ENCODE measurements around the gene TUBD1.
"Not testable (repeated sequence)": the region's sequence is repeated elsewhere in the genome, so short reads cannot be mapped to it uniquely, and the experiment has no call there.

The TUBD1 gene

GRCh38 chr17:59842901-59843652 is 49.7 kb downstream of the TUBD1 start (continued):
- no peak for TF ChIP-seq GLIS3 (CRISPR knock-in tag; IDR thresholded peaks at IDR 0.05)
- TF ChIP-seq SNAI2 (CRISPR knock-in tag; IDR thresholded peaks at IDR 0.05) = no peak
- no peak for TF ChIP-seq TOX (CRISPR knock-in tag; IDR thresholded peaks at IDR 0.05; ENCODE audit: borderline replicate concordance)
- TF ChIP-seq, protein P1, sequence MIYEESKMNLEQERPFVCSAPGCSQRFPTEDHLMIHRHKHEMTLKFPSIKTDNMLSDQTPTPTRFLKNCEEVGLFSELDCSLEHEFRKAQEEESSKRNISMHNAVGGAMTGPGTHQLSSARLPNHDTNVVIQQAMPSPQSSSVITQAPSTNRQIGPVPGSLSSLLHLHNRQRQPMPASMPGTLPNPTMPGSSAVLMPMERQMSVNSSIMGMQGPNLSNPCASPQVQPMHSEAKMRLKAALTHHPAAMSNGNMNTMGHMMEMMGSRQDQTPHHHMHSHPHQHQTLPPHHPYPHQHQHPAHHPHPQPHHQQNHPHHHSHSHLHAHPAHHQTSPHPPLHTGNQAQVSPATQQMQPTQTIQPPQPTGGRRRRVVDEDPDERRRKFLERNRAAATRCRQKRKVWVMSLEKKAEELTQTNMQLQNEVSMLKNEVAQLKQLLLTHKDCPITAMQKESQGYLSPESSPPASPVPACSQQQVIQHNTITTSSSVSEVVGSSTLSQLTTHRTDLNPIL (CRISPR knock-in tag; IDR thresholded peaks at IDR 0.05; ENCODE audit: low read depth) = no peak
- no peak for TF ChIP-seq ZFP3 (CRISPR knock-in tag; IDR thresholded peaks at IDR 0.05)

DNA sequence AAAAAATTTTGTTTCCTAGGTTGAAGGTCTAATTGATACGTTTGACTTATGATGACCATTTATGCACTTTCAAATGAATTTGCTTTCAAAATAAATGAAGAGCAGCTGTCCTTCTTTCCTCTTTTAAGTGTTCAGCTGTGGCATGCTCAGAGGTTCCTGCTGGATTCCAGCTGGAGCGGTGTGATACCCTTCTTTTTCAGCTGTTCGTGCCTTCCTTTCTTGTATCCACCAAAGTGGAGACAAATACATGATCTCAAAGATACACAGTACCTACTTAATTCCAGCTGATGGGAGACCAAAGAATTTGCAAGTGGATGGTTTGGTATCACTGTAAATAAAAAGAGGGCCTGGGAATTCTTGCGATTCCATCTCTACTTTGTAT is 50.9 kb downstream of the TUBD1 start:
- ATAC-seq = not testable (repeated sequence)

DNA sequence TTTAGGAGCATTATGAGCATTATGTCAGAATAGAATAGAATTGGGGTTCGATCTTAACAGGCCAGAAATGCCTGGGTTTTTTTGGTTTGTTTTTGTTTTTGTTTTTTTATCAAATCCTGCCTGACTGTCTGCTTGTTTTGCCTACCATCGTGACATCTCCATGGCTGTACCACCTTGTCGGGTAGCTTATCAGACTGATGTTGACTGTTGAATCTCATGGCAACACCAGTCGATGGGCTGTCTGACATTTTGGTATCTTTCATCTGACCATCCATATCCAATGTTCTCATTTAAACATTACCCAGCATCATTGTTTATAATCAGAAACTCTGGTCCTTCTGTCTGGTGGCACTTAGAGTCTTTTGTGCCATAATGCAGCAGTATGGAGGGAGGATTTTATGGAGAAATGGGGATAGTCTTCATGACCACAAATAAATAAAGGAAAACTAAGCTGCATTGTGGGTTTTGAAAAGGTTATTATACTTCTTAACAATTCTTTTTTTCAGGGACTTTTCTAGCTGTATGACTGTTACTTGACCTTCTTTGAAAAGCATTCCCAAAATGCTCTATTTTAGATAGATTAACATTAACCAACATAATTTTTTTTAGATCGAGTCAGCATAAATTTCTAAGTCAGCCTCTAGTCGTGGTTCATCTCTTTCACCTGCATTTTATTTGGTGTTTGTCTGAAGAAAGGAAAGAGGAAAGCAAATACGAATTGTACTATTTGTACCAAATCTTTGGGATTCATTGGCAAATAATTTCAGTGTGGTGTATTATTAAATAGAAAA is 51.5 kb downstream of the TUBD1 start:
- TF ChIP-seq, protein P2, sequence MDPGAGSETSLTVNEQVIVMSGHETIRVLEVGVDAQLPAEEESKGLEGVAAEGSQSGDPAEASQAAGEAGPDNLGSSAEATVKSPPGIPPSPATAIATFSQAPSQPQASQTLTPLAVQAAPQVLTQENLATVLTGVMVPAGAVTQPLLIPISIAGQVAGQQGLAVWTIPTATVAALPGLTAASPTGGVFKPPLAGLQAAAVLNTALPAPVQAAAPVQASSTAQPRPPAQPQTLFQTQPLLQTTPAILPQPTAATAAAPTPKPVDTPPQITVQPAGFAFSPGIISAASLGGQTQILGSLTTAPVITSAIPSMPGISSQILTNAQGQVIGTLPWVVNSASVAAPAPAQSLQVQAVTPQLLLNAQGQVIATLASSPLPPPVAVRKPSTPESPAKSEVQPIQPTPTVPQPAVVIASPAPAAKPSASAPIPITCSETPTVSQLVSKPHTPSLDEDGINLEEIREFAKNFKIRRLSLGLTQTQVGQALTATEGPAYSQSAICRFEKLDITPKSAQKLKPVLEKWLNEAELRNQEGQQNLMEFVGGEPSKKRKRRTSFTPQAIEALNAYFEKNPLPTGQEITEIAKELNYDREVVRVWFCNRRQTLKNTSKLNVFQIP (CRISPR knock-in tag; IDR thresholded peaks at IDR 0.05; ENCODE audit: borderline replicate concordance, low read depth) = peak; percentile 65
- TF ChIP-seq CSRNP3 (CRISPR knock-in tag; IDR thresholded peaks at IDR 0.05) (peak; percentile 56; the same call in 1 of the 2 replicates), ESRRG (CRISPR knock-in tag; IDR thresholded peaks at IDR 0.05) (peak; percentile 57; the same call in 1 of the 2 replicates), OSR1 (CRISPR knock-in tag; IDR thresholded peaks at IDR 0.05) (0 out of 2 replicates have a peak, but pooled peaks have one; percentile 77)
- TF ChIP-seq, protein P1 (CRISPR knock-in tag; IDR thresholded peaks at IDR 0.05; ENCODE audit: low read depth) = peak; percentile 40; the same call in 1 of the 2 replicates
- ATAC-seq = not testable (repeated sequence)

DNA sequence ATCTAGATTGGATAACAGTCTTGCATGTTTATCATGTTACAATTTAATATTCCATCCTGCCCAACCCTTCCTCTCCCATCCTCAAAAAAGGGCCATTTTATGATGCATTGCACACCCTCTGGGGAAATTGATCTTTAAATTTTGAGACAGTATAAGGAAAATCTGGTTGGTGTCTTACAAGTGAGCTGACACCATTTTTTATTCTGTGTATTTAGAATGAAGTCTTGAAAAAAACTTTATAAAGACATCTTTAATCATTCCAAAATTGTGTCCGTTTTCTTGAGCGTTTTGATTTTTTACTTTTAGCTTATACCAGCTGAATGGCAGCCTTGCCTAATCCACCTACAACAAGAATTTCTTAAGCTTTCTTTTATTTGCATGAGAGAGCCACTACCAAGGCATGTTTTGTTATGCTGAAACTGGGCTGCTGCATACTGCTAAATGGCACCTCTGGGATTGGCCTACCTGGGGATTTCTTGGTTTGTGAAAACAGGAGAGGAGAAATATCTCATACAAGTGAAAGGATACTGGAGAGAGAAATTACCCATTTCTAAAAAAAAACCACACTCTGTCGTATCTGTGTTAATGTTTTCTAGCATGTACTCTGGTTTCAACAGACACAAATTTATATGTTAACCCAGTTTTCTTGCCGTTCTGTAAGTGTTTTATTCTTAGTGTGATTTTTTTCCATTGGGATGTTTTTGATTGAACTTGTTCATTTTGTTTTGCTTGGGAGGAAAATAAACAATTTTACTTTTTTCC is 52.2 kb downstream of the TUBD1 start:
- ATAC-seq = no peak

More for the DNA sequence above, 52.2 kb downstream of the TUBD1 start:
- TF ChIP-seq, protein P2 (CRISPR knock-in tag; IDR thresholded peaks at IDR 0.05; ENCODE audit: borderline replicate concordance, low read depth) = peak; percentile 11
- TF ChIP-seq ESRRG (CRISPR knock-in tag; IDR thresholded peaks at IDR 0.05) (peak; percentile 44; the same call in 1 of the 2 replicates), CSRNP3 (CRISPR knock-in tag; IDR thresholded peaks at IDR 0.05) (peak; percentile 94), CSDC2 (CRISPR knock-in tag; IDR thresholded peaks at IDR 0.05) (no peak), ZFP3 (CRISPR knock-in tag; IDR thresholded peaks at IDR 0.05) (no peak), ISL1 (CRISPR knock-in tag; IDR thresholded peaks at IDR 0.05) (no peak)
- TF ChIP-seq, protein P1 (CRISPR knock-in tag; IDR thresholded peaks at IDR 0.05; ENCODE audit: low read depth) = peak; percentile 87

Measured in SK-N-SH treated with all-trans-retinoic acid at 6 μM for 48 hours (cell line).